Calu3 (cell line): ENCODE data around the gene DGKD. TPM values are rescaled to one million over a fixed set of nuclear protein-coding genes. Genes with fewer than 3 reads are reported as not detected.

Experiments
- BruUV-seq: library from RNA; stranded (reverse); fragments of 400-500 nt; replicated peaks from 2 replicates; lab custom pipeline; 2021; lab: Mats Ljungman, UMichigan
- CTCF ChIA-PET: fragments of 300-600 bp; sonication (Branson Sonifier 250); formaldehyde crosslinking; loops from one replicate; lab custom pipeline; 2022; ENCODE audit warnings: antibody characterized with exemption; lab: Charles Lee
- DNase-seq: peaks from one replicate; pipeline ENCODE4 v3.0.0; 2022
- H3K27ac Mint-ChIP-seq: one replicate; pipeline ENCODE4 v1.8.0; 2022; ENCODE audit warnings: mixed read lengths; ENCODE audit not compliant: unreplicated experiment
- H3K27me3 Mint-ChIP-seq: one replicate; pipeline ENCODE4 v1.8.0; 2022; ENCODE audit warnings: mixed read lengths; ENCODE audit not compliant: unreplicated experiment
- H3K36me3 Mint-ChIP-seq: one replicate; pipeline ENCODE4 v1.8.0; 2022; ENCODE audit warnings: mild to moderate bottlenecking, moderate library complexity, mixed read lengths; ENCODE audit not compliant: insufficient read depth, unreplicated experiment
- H3K4me1 Mint-ChIP-seq: one replicate; pipeline ENCODE4 v1.8.0; 2022; ENCODE audit warnings: mild to moderate bottlenecking, low read depth, mixed read lengths; ENCODE audit not compliant: unreplicated experiment
- H3K4me3 Mint-ChIP-seq: one replicate; pipeline ENCODE4 v1.8.0; 2022; ENCODE audit warnings: mild to moderate bottlenecking, low read depth, moderate library complexity, mixed read lengths; ENCODE audit not compliant: unreplicated experiment
- H3K9me3 Mint-ChIP-seq: one replicate; pipeline ENCODE4 v1.8.0; 2022; ENCODE audit warnings: low read depth, mixed read lengths; ENCODE audit not compliant: unreplicated experiment
- intact Hi-C: fragments of 100-400 bp; cut with micrococcal nuclease; formaldehyde crosslinking; loops from one replicate; pipeline ENCODE4 v1.10.0; 2022; ENCODE audit not compliant: unreplicated experiment
- total RNA-seq: library from RNA; stranded (reverse); gene quantifications from 2 replicates; pipeline ENCODE4 v1.2.3, GENCODE V29; 2022
- TF ChIP-seq, protein P1 (sequence below): fragments of 200-600 bp; IDR thresholded peaks from one replicate; pipeline ENCODE4 v1.8.0; 2022; ENCODE audit warnings: antibody characterized with exemption; ENCODE audit not compliant: unreplicated experiment

Gene DGKD
- total RNA-seq, 1 experiment from 2014 or later, result 26.5 TPM

GRCh38 chr2:233491326-233491725 lies 137.0 kb downstream of the DGKD start:
- TF ChIP-seq, protein P1, sequence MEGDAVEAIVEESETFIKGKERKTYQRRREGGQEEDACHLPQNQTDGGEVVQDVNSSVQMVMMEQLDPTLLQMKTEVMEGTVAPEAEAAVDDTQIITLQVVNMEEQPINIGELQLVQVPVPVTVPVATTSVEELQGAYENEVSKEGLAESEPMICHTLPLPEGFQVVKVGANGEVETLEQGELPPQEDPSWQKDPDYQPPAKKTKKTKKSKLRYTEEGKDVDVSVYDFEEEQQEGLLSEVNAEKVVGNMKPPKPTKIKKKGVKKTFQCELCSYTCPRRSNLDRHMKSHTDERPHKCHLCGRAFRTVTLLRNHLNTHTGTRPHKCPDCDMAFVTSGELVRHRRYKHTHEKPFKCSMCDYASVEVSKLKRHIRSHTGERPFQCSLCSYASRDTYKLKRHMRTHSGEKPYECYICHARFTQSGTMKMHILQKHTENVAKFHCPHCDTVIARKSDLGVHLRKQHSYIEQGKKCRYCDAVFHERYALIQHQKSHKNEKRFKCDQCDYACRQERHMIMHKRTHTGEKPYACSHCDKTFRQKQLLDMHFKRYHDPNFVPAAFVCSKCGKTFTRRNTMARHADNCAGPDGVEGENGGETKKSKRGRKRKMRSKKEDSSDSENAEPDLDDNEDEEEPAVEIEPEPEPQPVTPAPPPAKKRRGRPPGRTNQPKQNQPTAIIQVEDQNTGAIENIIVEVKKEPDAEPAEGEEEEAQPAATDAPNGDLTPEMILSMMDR, result no peak
- Mint-ChIP-seq H3K27me3 (no peaks in the 10 kb centered on the region), H3K9me3 (no peaks in the 10 kb centered on the region), H3K36me3 (peaks cover 42% of the 10 kb centered on the region), H3K4me1 (peaks cover 36% of the 10 kb centered on the region), H3K4me3 (no peak overlapping the region), H3K27ac (no peak overlapping the region)
- DNase-seq, result no peak
- CTCF ChIA-PET, result no interaction called here
- intact Hi-C loops, result no loop called here
- BruUV-seq, result no TSS peak

DNA sequence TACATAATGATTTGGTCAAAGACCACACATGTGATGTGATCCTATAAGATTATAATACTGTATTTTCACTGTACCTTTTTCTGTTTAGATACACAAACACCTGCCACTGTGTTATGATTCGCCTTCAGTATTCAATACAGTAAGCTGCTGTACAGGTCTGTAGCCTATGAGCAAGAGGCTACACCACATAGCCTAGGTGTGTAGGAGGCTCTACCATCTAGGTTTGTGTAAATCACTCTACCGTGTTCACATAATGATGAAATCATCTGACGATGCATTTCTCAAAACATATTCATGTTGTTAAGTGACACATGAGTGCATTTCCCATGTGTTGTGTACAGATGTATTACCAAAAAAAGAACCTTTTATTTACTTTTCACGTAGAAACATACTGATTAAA lies 137.8 kb downstream of the DGKD start:
- Mint-ChIP-seq H3K4me1 (peaks cover 29% of the 10 kb centered on the region), H3K4me3 (no peak overlapping the region), H3K27me3 (no peaks in the 10 kb centered on the region), H3K9me3 (no peaks in the 10 kb centered on the region), H3K36me3 (peaks cover 37% of the 10 kb centered on the region), H3K27ac (no peak overlapping the region)
- TF ChIP-seq, protein P1, result no peak
- no peak for DNase-seq
- BruUV-seq, result no TSS peak
- CTCF ChIA-PET, result no interaction called here
- intact Hi-C loops, result no loop called here

DNA sequence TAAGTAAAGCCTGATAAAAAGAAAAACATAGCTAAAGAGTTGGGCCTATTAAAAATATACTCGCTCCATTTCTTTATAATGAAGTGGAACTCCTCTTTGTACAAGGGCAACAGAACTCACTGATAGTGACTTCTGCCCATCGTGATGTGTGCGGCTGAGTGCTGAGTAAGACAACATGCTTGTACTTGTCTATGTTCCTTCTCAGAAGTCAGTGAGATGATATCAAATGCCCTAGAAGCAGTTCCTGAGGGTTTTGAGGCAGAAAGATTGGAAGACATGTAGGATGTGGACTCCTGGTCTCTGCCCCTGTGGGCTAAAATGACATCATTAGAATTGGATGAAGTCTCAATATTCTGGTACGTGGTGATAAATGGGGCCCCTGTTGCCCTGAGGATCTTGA lies 138.5 kb downstream of the DGKD start:
- CTCF ChIA-PET, result no interaction called here
- H3K27me3 Mint-ChIP-seq, result no peaks in the 10 kb centered on the region
- DNase-seq, result no peak
- peaks cover 31% of the 10 kb centered on the region for H3K4me1 Mint-ChIP-seq
- no peak overlapping the region for H3K27ac Mint-ChIP-seq
- H3K4me3 Mint-ChIP-seq, result no peak overlapping the region
- no peaks in the 10 kb centered on the region for H3K9me3 Mint-ChIP-seq
- intact Hi-C loops, result no loop called here
- BruUV-seq, result no TSS peak
- TF ChIP-seq, protein P1, result no peak
- H3K36me3 Mint-ChIP-seq, result peaks cover 37% of the 10 kb centered on the region

DNA sequence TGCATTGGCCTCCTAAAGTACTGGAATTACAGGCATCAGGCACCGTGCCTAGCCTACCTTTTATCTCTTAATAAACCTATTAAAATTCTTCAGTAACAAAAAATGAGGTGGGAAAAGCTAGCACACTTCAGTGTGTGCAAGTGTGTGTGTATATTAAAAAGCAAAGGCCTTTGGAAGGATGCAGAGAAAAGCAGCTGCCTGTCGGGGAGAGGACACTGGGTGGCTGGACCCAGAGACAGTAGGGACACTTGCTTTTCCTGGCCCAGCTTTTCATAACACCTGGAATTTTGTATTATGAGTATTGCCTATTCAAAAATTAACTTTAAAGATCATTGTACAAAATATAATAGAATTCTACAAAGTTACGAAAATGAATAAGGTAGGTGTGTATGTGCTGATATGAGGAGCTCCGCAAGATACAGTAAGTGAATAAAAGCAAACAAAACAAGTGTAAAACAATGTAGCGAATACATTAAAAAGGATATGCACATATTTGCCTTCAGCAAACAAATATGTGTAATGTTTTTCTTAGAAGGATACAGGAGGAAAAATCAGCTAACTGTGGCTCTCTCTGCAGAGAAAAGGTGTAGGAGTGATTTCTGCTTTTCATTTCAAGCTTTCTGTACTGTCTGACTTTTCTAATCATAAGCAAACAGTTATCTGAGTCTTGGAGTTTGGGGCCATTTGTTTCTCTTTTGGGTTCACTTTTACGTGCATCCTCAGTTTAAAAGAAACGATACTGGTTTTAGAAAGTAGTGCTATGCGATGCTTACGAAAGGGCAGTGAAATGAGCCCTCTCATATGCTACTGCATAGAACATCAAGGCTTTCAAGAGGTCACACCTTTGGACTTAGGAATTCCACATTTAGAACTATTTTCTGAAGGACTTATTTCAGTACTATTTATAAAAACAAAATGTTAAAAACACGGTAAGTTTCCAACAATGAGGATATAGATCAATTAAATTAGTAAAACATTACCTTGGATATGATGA lies 141.5 kb downstream of the DGKD start:
- no peak for DNase-seq
- intact Hi-C loops, result no loop called here
- CTCF ChIA-PET, result no interaction called here
- Mint-ChIP-seq H3K27me3 (no peaks in the 10 kb centered on the region), H3K4me1 (peaks cover 7% of the 10 kb centered on the region), H3K9me3 (no peaks in the 10 kb centered on the region), H3K36me3 (peaks cover 14% of the 10 kb centered on the region), H3K27ac (no peak overlapping the region), H3K4me3 (no peak overlapping the region)
- TF ChIP-seq, protein P1, result no peak
- BruUV-seq, result no TSS peak
